Measurements from ENCODE around the gene ANKRD37. TPM values are rescaled to one million over a fixed set of nuclear protein-coding genes. Genes with fewer than 3 reads are reported as not detected.

The ANKRD37 gene
- total and polyA plus RNA-seq, 9 of the 15 experiments (the other 6 are each of a cell fraction or from before 2014, with no cell fraction given) = 1.3 to 53.7 (median 3.6) TPM

DNA sequence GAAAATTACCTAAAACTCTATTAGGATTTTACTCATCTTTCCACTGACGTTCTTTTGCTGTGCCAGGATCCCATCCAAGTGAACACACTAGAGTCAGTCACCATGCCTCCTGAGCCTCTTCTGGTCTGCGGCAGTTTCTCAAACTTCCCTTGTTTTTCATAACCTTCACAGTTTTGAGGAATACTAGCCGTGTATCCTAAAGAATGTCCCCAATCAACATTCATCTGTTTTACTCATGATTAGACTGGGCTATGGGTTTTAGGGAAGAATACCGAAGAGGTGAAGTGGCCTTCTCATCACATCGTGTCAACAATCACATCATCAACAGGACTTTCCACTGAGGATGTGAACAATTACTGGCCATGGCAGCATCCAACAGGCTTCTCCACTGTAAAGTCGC lies 5.7 kb upstream of the ANKRD37 start (continued):
- TF ChIP-seq, protein P1, sequence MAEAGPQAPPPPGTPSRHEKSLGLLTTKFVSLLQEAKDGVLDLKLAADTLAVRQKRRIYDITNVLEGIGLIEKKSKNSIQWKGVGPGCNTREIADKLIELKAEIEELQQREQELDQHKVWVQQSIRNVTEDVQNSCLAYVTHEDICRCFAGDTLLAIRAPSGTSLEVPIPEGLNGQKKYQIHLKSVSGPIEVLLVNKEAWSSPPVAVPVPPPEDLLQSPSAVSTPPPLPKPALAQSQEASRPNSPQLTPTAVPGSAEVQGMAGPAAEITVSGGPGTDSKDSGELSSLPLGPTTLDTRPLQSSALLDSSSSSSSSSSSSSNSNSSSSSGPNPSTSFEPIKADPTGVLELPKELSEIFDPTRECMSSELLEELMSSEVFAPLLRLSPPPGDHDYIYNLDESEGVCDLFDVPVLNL (CRISPR knock-in tag; IDR thresholded peaks at IDR 0.05; ENCODE audit: low read depth) = no peak
- TF ChIP-seq ZNF584 (CRISPR knock-in tag; IDR thresholded peaks at IDR 0.05; ENCODE audit: low read depth) = no peak
- no peak for TF ChIP-seq RUNX1 (IDR thresholded peaks at IDR 0.05; ENCODE audit: low read depth)
- no peak for TF ChIP-seq RBM14 (IDR thresholded peaks at IDR 0.05; ENCODE audit: borderline replicate concordance, insufficient read depth, low read depth, low read length)
- no peak for TF ChIP-seq ETV1 (tag; conservative IDR thresholded peaks at IDR 0.05; ENCODE audit: low read depth)
- no peak for TF ChIP-seq DACH1 (IDR thresholded peaks at IDR 0.05; ENCODE audit: partially characterized antibody)
- no peak for TF ChIP-seq TGIF2 (CRISPR knock-in tag; IDR thresholded peaks at IDR 0.05)

DNA sequence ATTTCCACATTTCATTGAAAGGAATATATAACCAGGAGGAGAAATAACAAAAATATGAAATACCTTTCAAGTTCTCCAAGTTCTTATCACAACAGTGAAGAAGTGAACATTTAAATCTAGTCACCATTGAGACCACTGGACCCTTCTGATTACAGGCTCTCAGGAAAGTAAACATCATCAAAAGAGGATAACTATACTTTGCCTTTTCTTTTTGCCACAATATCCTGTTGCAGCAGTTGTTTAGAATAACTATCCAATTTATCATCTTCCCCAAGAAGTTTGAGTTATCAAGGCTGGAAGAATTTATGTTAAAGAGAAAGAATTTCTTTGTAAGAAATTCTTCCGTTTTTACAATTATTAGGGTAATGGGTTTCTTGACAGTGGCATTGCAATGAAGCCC lies 4.5 kb upstream of the ANKRD37 start:
- no TSS peak for BruUV-seq (replicated peaks)
- no peaks in the 10 kb centered on the region for H3K27me3 ChIP-seq (ENCODE audit: control insufficient read depth in 2 of 2, insufficient read depth in 2 of 2, low read length in 2 of 2)
- peaks cover 0 to 14% of the 10 kb centered on the region in 2 experiments; a peak in 4 of 5 replicates for H3K4me1 ChIP-seq (replicated peaks in 1 of 2; ENCODE audit: control insufficient read depth in 2 of 2, insufficient read depth in 2 of 2, low read length in 2 of 2)
- peaks cover 22% of the 10 kb centered on the region for H3K79me2 ChIP-seq (ENCODE audit: control insufficient read depth, insufficient read depth, low read length)
- ATAC-seq = no peak
- no peak overlapping the region for H2AFZ ChIP-seq (ENCODE audit: low read depth, low read length)
- in situ Hi-C loops (cut with MboI) (loop anchor here (10.0 kb wide), 1 partner anchor 187 kb away; the partner anchor contains the start of genes CFAP97 and SNX25), intact Hi-C loops (cut with micrococcal nuclease) (no loop called here)
- TF ChIP-seq NCOA1 (IDR thresholded peaks at IDR 0.05; ENCODE audit: low read depth) (no peak), TCFL5 (CRISPR knock-in tag; conservative IDR thresholded peaks at IDR 0.05) (no peak), NFE2L1 (tag; IDR thresholded peaks at IDR 0.05; ENCODE audit: borderline replicate concordance, low read depth) (no peak), JUN (IDR thresholded peaks at IDR 0.05; ENCODE audit: borderline replicate concordance, low read depth, low read length) (no peak), JUN (CRISPR knock-in tag; IDR thresholded peaks at IDR 0.05; ENCODE audit: borderline replicate concordance) (no peak), HOXB6 (CRISPR knock-in tag; IDR thresholded peaks at IDR 0.05; ENCODE audit: borderline replicate concordance) (no peak), RUNX1 (IDR thresholded peaks at IDR 0.05; ENCODE audit: low read depth) (no peak), WHSC1 (IDR thresholded peaks at IDR 0.05; ENCODE audit: low read length) (no peak), ARID1B (IDR thresholded peaks at IDR 0.05) (peak; percentile 33; the same call in 1 of the 2 replicates), CBFA2T3 (IDR thresholded peaks at IDR 0.05) (peak; percentile 46; the same call in 1 of the 2 replicates)
- TF ChIP-seq, protein P2, sequence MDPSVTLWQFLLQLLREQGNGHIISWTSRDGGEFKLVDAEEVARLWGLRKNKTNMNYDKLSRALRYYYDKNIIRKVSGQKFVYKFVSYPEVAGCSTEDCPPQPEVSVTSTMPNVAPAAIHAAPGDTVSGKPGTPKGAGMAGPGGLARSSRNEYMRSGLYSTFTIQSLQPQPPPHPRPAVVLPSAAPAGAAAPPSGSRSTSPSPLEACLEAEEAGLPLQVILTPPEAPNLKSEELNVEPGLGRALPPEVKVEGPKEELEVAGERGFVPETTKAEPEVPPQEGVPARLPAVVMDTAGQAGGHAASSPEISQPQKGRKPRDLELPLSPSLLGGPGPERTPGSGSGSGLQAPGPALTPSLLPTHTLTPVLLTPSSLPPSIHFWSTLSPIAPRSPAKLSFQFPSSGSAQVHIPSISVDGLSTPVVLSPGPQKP (CRISPR knock-in tag; IDR thresholded peaks at IDR 0.05) = no peak
- TF ChIP-seq, protein P3, sequence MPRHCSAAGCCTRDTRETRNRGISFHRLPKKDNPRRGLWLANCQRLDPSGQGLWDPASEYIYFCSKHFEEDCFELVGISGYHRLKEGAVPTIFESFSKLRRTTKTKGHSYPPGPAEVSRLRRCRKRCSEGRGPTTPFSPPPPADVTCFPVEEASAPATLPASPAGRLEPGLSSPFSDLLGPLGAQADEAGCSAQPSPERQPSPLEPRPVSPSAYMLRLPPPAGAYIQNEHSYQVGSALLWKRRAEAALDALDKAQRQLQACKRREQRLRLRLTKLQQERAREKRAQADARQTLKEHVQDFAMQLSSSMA (CRISPR knock-in tag; IDR thresholded peaks at IDR 0.05) = no peak
- H3K36me3 ChIP-seq (ENCODE audit: control insufficient read depth, insufficient read depth, low read length) = no peaks in the 10 kb centered on the region; the same call in 2 of the 3 replicates
- no peak overlapping the region for H3K4me2 ChIP-seq (ENCODE audit: insufficient read depth, low read length)
- no peak overlapping the region for H3K9ac ChIP-seq (ENCODE audit: insufficient read depth in 1 of 2, low read depth in 2 of 2, low read length in 2 of 2)
- ChIA-PET POLR2A (no interaction called here), CTCF (ENCODE audit: low intra/inter-chr PET ratio) (no interaction called here)
- no peak overlapping the region for H3K4me3 ChIP-seq
- no peaks in the 10 kb centered on the region for H3K9me1 ChIP-seq (ENCODE audit: control insufficient read depth, insufficient read depth, low read length)
- H3K9me3 ChIP-seq (replicated peaks; ENCODE audit: control insufficient read depth, insufficient read depth, low read depth, low read length) = no peaks in the 10 kb centered on the region
- no peaks in the 10 kb centered on the region for H4K20me1 ChIP-seq (replicated peaks; ENCODE audit: control insufficient read depth, insufficient read depth, low read length)
- H3K27ac ChIP-seq (ENCODE audit: extremely low read depth, low read depth, low read length) = no peak overlapping the region
- 29% methylated on average over 1 of the region's 1 CpG for WGBS (ENCODE audit: insufficient coverage, low coverage, missing lambda C conversion rate)
- no peak for FAIRE-seq
- DNase-seq (ENCODE audit: extremely low read depth in 1 of 4, low spot score in 3 of 4) = no peak

Data from K562 (cell line).